Amygdala (tissue), 56 donors: Measurements from ENCODE around the gene AXIN1.
"Not testable (repeated sequence)": the region's sequence is repeated elsewhere in the genome, so short reads cannot be mapped to it uniquely, and the experiment has no call there.

Experiments used
- DNase-seq, 56 donors: peaks; one replicate each; lab custom pipeline; 2025; lab: John Stamatoyannopoulos, UW

AXIN1 gene

DNA sequence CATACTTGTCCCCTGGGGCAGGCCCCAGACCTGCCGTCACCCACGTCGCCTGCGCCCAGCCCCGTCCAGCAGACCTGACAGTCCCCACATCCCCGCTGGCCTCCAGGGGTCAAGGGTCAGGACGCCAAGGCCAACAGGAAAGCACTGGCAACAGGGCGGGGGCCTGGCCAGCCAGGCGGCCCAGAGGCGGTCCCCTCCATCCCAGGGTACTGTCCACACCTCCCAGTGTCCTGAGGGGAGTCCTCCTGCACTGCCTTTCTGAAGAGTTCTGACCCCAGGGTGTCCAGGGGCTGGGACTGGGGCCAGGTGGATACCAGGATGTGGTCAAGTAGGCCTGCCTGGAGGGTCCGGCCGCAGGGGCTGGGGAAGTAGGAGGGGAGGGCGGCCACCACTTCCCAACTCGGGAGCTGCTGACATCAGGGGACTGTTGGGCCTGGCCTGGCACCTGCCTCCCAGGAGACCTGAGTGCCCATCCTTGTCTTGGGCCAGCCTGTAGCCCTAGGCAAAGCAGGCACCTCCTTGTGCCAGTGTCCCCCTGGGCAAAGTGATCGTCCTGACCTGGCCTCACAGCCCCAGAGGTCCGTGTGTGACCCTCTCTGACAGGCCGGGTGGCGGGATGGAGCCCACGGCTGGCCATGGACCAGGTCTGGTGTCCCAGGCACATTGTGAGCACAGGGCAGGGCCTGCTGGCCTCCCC lies 6.7 kb upstream of the AXIN1 start:
- no peak for DNase-seq

DNA sequence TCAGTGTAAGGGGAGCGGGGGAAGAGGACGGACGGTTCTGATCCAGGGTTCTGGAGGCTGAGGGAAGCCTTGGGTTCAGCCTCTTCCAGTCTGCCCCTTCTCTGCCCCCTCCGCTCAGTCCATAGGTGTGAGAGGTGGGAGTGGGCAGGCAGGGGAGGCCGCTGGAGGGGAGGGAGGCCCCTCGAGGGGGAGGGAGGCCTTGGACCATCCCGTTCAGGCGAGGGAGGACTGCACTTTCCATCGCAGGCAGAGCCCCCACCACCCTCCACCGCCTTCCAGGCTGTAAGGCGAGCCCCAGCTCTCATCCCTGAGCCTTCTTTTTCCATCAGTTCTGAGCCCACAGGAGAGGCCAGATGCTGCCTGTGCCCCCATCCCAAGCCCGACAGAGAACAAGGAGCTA lies 4.2 kb upstream of the AXIN1 start:
- DNase-seq: no peak

DNA sequence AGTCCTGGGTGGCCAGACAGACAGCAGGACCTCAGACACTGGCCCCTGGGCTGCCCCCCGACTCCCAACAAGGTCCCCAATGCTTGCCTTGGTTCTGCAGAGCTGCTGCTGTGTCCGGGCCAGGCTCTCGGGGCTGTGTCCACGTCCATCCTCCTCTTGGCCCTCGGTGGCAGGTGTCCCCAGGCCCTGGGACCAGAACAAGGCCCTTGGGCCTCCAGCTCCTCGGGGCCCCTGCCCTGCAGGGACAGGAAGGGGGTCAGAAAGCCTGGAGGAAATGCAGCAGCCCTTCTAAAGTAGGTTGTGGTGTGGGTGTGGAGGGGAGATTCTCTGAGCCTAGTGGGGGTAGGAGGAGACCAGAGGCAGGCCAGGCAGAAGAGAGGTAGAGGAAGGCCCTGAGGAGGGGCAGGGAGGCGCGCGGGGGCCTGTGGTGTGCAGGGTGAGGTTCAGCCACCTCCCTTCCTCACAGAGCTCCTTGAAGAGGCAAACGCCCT lies 2.5 kb upstream of the AXIN1 start:
- DNase-seq: no peak

DNA sequence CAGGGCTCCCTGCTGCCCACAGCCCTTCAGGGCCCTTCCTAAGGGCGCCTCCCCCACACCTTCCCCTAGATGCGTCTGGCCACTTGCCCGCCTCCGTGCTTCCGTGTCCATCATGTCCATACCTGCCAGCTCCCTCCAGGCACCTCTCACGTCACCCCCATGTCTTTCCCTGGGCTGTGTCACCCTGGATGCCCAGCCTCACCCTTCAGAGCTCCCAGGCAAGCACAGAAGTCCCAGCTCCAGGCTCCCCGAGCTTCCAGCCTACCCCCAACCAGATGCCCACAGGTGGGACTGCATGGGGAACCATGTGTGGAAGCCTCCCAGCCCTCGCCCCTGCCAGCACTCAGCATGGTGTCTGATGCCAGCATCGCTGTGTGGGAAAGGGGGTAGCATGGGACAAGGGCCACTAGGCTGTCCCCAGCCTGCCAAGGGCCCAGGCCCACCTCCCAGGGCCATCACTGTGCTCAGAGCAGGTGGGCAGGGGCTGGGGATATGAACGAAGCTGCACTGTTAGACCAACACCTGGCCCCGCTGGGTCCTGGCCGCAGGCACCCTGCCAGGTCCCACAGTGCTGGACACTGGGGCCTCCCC lies 1.9 kb upstream of the AXIN1 start:
- DNase-seq: no peak

DNA sequence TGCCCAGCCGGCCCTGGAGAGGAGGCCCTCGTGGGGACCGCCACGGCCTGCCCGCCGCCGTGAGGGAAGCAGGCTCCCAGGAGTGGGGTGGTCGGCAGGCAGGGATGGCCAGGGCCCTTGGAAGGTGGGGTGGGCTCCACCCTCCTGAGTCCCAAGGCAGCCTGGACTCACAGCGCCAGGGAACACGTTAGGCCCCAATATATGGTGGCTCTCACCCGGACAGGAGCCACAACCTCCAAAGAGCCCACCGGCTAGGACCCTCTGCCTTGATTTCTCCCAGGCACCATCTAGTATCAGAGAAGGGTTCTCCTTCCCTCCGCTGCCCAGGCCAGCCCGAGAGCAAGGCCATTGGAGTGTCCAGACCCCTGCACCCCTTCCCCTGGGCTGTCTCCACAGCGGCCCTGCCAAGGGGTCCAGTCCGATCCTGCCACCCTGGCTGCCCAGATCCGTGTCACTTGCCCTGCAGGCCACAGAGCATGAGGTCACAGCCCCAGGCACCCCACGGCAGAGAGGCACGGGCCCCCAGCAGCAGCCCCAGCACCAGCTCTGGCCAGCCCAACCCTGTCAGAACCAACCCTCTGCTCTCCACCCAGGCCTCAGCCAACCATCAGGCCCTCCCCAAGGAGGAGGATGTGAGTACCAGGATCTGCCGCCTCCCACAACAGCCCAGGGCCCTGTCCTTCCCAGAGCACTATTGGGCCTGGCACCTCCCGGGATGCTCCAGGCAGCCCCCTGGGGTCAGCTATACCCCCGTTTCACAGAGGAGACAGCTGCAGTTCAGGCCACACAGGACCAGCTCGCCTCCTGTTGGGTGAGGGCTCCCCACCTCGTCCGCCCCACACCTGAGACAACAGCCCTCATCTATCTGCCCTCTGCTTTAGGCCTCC lies 1.1 kb upstream of the AXIN1 start:
- DNase-seq: no peak

DNA sequence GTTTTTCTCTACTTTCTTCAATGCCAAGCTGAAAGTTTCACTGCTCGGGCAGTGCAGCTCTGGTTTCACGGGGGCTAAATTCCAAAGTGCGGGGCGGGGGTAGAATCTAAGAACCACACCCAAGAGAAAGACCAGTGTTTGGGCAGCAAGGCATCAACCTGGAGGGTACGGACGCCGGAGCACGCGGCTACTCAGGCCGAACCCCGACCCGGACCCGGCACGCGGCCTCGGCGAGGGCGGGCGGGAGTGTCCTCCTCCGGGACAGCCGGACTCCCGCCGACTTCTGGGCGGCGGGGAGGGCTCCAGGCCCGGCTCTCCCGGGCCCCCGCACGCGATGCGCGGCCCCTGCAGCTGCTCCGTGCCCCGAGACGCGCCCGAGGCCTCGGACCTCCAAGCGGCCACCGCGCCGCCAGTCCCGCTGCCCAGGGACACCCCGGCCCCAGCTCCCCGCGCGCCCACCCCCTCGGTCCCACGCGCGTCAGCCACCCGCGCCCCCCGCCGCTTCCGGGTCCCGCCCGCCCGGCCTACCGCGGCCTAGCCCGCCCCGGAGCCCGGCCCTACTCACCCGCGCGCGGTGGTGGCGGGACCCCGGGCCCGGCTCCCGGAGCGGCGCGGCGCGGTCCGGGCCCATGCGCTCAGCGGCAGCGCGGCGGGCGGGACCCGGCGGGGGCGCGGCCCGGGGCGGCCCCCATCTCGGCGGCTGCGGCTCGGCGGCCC lies 561 bp downstream of the AXIN1 start:
- DNase-seq: peak in 5 of 56 donors; percentile 11 to 38 (median 13)

DNA sequence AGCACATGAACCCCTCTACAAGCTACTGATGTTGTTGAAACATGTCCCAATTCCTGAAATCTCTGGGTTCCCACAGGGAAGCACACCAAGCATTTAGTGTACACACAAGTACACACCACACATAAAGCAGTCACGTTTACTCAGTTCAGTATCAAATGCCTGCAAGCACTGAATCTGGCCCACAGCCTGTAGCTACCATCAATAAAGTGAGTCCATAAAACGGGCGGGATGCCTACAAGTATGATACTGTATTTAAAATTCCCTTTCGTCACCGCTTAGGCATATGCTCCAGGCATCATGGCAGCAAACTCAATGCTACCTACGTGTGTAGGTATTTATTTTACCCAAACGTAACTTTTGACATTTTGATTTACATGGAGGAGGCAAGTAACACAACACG lies 2.3 kb downstream of the AXIN1 start:
- DNase-seq: no peak

DNA sequence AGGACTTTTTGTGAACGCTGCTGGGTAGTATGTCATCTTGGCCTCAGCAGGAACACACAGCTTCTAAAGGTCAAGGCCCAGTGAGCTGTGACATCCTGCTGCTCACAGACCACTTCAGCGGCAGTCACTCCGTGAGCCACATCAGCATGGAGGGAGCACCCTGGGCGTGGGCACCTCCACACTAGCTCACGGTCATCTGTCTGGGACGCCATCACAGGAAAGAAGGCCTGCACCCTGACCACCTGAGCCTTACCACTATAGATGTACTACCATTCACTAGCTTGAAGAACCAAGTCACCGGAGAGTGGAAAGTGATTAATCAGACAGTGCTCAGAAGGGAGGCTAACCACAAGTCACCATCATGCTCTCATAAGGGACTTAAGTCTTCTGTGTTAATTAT lies 3.3 kb downstream of the AXIN1 start:
- no peak for DNase-seq

DNA sequence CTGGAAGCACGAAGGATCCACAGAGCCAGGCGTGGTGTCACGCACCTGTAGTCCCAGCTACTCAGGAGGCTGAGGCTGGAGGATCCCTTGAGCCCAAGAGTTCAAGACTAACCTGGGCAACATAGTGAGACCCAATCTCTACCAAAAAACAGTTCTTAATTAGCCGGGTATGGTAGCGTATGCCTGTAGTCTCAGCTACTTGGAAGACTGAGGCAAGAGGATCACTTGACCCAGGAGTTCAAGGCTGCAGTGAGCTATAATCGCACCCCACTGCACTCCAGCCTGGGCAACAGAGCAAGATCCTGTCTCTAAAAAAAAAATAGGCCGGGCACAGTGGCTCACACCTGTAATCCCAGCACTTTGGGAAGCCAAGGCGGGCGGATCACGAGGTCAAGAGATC lies 4.0 kb downstream of the AXIN1 start:
- DNase-seq: not testable (repeated sequence)

DNA sequence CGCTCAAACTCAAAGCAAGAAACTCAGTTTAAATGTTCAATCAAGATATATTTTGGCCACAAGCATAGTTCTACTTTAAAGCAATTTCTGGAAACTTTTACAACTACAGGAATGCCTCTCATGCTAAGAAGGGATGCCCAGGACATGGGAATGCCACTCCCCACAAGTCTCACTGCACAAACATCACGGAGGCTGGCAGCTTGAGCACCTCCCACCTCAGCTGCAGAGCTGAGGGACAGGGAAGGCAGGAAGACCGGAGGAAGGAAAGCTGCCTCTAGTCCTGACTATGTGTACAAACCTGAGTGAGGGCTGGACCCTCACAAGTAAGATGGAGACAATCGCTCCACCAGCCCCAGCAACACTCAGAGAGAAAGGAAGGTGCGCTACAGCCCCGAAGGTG lies 5.3 kb downstream of the AXIN1 start:
- DNase-seq: no peak

DNA sequence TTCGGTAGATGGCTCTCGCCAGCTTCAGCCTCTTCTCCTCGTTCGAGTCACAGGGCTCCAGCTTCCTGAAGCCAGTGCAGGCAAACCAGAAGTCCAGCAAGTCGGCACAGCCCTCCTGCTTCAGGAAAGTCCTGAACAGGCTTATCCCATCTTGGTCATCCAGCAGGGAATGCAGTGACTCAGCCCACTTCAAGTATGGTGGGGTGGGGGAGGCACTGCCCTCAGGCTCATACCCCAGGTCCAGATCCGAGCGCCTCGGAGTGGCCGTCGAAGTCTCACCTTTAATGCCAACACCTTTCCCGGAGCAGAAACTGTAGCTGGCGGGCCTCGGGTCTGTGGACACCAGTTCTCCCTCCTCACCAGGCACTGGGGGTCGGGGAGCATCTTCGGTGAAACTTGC lies 5.9 kb downstream of the AXIN1 start:
- DNase-seq: no peak

DNA sequence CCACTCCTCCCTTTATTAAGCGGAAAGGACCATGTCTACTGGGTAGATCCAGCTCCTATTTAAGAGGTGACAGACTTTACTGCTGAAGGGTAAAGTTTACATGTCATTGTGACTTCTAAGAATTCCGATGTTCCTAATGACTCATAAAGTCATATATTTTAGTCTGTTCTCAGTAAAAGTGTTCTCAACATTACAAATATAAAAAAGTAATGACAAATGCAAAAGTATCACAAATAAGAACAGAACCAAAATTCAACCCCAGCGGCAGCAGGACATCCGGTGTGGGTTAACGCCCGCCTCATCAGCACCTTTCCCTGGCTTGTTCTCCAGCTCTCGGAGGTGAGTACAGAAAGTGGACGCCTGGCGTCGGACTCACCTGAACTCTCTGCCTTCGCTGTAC lies 6.8 kb downstream of the AXIN1 start:
- DNase-seq: no peak

DNA sequence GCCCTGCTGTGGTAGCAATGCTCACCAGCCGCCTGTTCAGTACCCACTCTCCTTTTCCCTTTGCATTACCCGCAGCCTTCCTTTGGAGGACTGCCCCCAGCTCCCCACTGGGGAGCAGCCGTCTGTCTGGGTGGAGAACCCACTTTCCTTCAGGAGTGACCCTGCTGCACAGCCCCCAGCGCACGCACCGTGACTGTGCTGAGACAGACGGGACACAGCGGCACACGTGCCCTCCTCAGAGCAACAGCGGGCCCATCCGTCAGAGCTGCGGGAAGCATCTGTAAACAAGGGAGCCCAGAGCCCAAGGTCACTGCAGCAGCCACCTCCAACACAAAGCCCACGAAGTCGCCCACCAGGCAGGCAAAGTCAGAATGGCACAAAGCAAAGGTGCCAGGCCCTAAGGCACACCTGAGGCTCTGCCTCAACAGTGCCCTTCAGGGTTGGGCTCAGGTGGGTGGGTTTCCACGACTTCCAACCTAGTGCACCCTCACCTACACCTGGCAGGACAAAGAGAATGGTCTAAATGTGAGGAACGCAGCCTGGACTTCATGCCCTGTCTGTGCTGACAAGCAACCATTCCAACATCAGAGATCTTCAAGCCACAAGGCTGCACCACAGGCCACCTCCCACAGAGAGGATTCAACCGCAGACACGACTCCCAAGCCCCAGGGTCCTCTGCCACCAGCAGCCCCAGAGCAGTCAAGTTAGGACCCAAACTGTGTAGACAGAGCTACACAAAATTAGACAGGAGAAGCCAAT lies 9.9 kb downstream of the AXIN1 start:
- no peak for DNase-seq

DNA sequence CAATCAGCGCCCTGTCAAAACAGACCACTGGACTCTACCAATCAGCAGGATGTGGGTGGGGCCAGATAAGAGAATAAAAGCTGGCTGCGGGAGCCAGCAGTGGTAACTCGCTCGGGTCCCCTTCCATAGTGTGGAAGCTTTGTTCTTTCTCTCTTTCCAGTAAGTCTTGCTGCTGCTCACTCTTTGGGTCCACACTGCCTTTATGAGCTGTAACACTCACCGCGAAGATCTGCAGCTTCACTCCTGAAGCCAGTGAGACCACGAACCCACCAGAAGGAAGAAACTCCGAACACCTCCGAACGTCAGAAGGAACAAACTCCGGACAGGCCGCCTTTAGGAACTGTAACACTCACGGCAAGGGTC lies 10.6 kb downstream of the AXIN1 start:
- DNase-seq: not testable (repeated sequence)

DNA sequence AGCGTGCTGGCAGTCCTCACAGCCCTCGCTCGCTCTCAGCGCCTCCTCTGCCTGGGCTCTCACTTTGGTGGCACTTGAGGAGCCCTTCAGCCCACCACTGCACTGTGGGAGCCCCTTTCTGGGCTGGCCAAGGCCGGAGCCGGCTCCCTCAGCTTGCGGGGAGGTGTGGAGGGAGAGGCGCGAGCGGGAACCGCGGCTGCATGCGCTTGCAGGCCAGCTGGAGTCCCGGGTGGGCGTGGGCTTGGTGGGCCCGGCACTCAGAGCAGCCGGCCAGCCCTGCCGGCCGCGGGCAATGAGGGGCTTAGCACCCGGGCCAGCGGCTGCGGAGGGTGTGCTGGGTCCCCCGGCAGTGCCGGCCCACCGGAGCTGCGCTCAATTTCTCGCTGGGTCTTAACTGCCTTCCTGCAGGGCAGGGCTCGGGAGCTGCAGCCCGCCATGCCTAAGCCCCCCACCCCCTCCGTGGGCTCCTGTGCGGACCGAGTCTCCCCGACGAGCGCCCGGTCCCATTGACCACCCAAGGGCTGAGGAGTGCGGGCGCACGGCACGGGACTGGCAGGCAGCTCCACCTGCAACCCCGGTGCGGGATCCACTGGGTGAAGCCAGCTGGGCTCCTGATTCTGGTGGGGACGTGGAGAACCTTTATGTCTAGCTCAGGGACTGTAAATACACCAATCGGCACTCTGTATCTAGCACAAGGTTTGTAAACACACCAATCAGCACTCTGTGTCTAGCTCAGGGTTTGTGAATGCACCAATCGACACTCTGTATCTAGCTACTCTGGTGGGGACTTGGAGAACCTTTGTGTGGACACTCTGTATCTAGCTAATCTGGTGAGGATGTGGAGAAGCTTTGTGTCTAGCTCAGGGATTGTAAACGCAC lies 11.2 kb downstream of the AXIN1 start:
- DNase-seq: not testable (repeated sequence)

DNA sequence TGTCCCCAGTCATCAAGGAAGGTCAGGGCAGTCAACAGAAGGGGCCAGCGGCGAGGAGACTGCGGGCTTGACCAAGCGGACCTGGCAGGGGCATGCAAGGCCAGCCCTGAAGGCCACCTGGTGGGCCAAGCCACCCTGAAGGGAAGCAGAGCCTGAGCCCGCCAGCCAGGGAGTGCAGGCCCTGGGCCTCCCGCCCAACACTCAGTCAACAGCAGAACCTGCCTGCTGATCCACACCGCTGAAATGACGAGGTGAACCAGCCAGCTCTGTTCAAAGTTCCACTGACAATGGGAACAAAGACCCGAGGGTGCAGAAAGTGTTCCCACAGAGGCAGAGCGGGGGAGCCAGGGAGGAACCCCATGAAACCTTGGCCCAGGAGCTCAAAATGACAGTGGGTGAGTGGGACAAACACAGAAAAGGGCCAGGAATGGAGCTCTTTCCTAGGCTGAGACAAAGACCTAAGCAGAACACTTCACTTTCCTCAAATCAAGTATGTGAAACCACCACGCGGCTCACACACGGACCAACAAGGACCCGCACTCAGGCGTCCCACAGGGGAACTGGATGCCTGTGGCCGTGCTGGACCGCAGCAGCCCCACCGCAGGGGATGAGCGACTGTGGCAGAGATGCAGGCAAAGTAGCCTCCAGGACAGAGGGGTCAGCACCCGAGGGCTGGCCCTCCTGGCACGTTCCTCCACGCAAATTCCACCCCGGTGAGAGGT lies 12.0 kb downstream of the AXIN1 start:
- no peak for DNase-seq

DNA sequence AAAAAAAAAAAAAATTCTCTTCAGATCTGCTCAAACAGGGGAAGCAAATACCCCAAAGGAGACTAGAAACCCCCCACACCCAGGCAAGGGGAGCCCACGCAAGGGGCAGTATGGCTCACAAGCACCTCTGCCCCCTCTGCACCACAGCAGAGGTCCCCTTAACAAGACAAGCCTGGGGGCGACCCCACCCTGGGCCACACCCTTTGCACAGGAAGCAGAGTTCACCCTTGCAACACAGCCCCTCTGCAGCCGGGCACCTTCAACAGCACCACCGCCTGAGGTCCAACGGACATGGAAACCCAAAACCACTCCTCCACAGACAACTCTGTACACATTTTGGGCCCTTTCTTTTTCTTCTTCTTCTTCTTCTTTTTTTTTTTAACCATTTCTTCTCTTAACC lies 12.8 kb downstream of the AXIN1 start:
- no peak for DNase-seq

DNA sequence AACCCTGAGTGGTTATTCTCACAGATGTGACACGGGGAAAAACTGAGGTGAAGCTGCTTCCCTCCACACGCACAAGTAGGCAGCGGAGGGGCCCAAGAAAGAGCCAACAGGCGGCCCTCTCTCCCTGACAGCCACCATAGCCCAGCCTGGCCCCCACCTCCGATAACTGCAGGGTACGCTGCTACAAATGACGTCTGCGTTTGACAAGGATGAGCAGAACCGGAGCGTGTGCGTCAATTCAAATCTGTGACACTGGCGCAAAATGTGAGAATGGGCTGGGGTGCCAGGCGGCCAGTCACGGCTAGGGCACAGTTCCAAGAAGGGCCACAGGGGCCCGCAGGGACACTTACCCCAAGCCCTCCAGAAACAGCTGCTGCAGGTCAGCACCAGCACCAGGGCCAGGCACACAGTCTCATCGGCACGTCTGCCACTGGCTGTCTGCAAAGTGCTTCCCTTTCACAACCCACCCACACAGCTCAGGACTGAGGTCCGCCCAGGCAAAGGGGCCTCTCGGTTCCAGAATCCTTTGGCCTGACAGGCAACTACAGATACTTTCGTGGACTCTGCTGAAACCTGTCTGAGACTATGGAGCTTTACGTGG lies 14.4 kb downstream of the AXIN1 start:
- no peak for DNase-seq
